OCI-LY7 (cell line): ENCODE data around the gene TEKTIP1. TPM values are rescaled to one million over a fixed set of nuclear protein-coding genes. Genes with fewer than 3 reads are reported as not detected.

Experiments
- BruUV-seq: library from RNA; stranded (reverse); fragments of 400-500 nt; replicated peaks from 2 replicates; lab custom pipeline; 2021; lab: Mats Ljungman, UMichigan
- CTCF ChIA-PET: fragments of 300-600 bp; sonication (Branson Sonifier 250); formaldehyde crosslinking; loops from one replicate; lab custom pipeline; 2022; ENCODE audit warnings: antibody characterized with exemption; ENCODE audit not compliant: unreplicated experiment; lab: Charles Lee
- POLR2A ChIA-PET: fragments of 300-600 bp; sonication (Branson Sonifier 250); formaldehyde crosslinking; loops from one replicate; lab custom pipeline; 2022; ENCODE audit warnings: antibody characterized with exemption; lab: Charles Lee
- DNase-seq: peaks from one replicate; pipeline ENCODE4 v3.0.0-alpha.2; 2015; ENCODE audit warnings: low spot score
- H2AFZ ChIP-seq: fragments of 200-600 bp; sonication (generic), shearing (Covaris generic); 2 replicates; pipeline ENCODE4 v1.6.1; 2014; ENCODE audit warnings: mild to moderate bottlenecking, antibody characterized with exemption, low read length, moderate library complexity
- H3K27ac ChIP-seq: fragments of 200-600 bp; sonication (generic); 2 replicates; pipeline ENCODE4 v1.5.1; 2014; ENCODE audit warnings: mixed run types, low read depth, mild to moderate bottlenecking, moderate library complexity, low read length, inconsistent platforms; ENCODE audit not compliant: poor library complexity, severe bottlenecking
- H3K36me3 ChIP-seq: fragments of 200-600 bp; sonication (generic); 2 replicates; pipeline ENCODE4 v1.6.1; 2014; ENCODE audit warnings: mild to moderate bottlenecking, antibody characterized with exemption, low read length, moderate library complexity, mixed read lengths; ENCODE audit not compliant: insufficient read depth
- H3K4me1 ChIP-seq: fragments of 200-600 bp; sonication (generic); 2 replicates; pipeline ENCODE4 v1.5.1; 2014; ENCODE audit warnings: mild to moderate bottlenecking, low read length; ENCODE audit not compliant: insufficient read depth, poor library complexity, severe bottlenecking
- H3K4me2 ChIP-seq: fragments of 200-600 bp; sonication (generic); 2 replicates; pipeline ENCODE4 v1.6.1; 2014; ENCODE audit warnings: mild to moderate bottlenecking, low read length
- H3K4me3 ChIP-seq: fragments of 200-600 bp; sonication (generic); 2 replicates; pipeline ENCODE4 v1.5.1; 2014; ENCODE audit warnings: mild to moderate bottlenecking, low read depth, low read length; ENCODE audit not compliant: poor library complexity, severe bottlenecking
- H3K79me2 ChIP-seq: fragments of 200-600 bp; sonication (generic); 2 replicates; pipeline ENCODE4 v1.6.1; 2016; ENCODE audit warnings: low read depth, mild to moderate bottlenecking, low read length, moderate library complexity, mixed read lengths; ENCODE audit not compliant: insufficient read depth
- H3K9me2 ChIP-seq: fragments of 200-600 bp; sonication (generic); 2 replicates; pipeline ENCODE4 v1.6.1; 2016; ENCODE audit warnings: mild to moderate bottlenecking, low read length, mixed read lengths; ENCODE audit not compliant: insufficient read depth
- H3K9me3 ChIP-seq: fragments of 200-600 bp; sonication (generic); 2 replicates; pipeline ENCODE4 v1.6.1; 2014; ENCODE audit warnings: mild to moderate bottlenecking, mixed run types, low read length, mixed read lengths
- H4K20me1 ChIP-seq: fragments of 200-600 bp; sonication (generic); 2 replicates; pipeline ENCODE4 v1.6.1; 2014; ENCODE audit warnings: mild to moderate bottlenecking, antibody characterized with exemption, low read length, moderate library complexity, mixed read lengths; ENCODE audit not compliant: insufficient read depth
- CTCF ChIP-seq: fragments of 200-600 bp; sonication (generic); conservative IDR thresholded peaks from 2 replicates; pipeline ENCODE4 v1.5.1; 2014; ENCODE audit warnings: mild to moderate bottlenecking, antibody characterized with exemption, low read length, moderate library complexity, mixed read lengths
- EZH2phosphoT487 ChIP-seq: fragments of 200-600 bp; sonication (generic); IDR thresholded peaks from 2 replicates; pipeline ENCODE4 v1.6.1; 2018; ENCODE audit warnings: low read depth, borderline replicate concordance, mild to moderate bottlenecking, mixed run types, antibody characterized with exemption, low read length, moderate library complexity, mixed read lengths
- intact Hi-C: fragments of 100-400 bp; cut with micrococcal nuclease; formaldehyde crosslinking; loops from one replicate; pipeline ENCODE4 v1.10.0; 2022; ENCODE audit not compliant: unreplicated experiment
- total RNA-seq, 2 experiments: library from RNA; depleted of rRNA in 1 of 2; stranded (reverse); fragments of >200 nt in 1 of 2; shearing (Covaris generic) in 1 of 2; gene quantifications; 2 replicates each; pipeline ENCODE4 v1.2.3, GENCODE V29; 2014 to 2022

TEKTIP1 gene
- total RNA-seq, 2 experiments from 2014 or later, result 0.44 to 7.0 TPM

- BruUV-seq, result TSS peak; percentile 64
- H3K4me1 ChIP-seq, result no peaks in the 10 kb centered on the region
- no peaks in the 10 kb centered on the region for H4K20me1 ChIP-seq
- POLR2A ChIA-PET, result interaction anchor here (0.6 kb wide), 1 partner anchor 39 kb away, joined by 3 read pairs; no protein-coding TSS in a partner anchor
- no peaks in the 10 kb centered on the region for H3K79me2 ChIP-seq
- no peak for TF ChIP-seq EZH2phosphoT487
- TF ChIP-seq CTCF, result no peak
- no peak overlapping the region for H3K4me2 ChIP-seq
- no peak overlapping the region for H3K27ac ChIP-seq
- H2AFZ ChIP-seq, result no peak overlapping the region
- H3K4me3 ChIP-seq, result no peak overlapping the region
- intact Hi-C loops, result no loop called here
- no peaks in the 10 kb centered on the region for H3K9me2 ChIP-seq
- H3K36me3 ChIP-seq, result peaks cover 61% of the 10 kb centered on the region
- H3K9me3 ChIP-seq, result no peaks in the 10 kb centered on the region
- CTCF ChIA-PET, result no interaction called here
- no peak for DNase-seq
These were observed 763 bp downstream of the TEKTIP1 start for GRCh38 chr19:3539756-3540118.

- H3K36me3 ChIP-seq, result peaks cover 49% of the 10 kb centered on the region
- H3K4me1 ChIP-seq, result no peaks in the 10 kb centered on the region
- no peaks in the 10 kb centered on the region for H3K9me3 ChIP-seq
- CTCF ChIA-PET, result no interaction called here
- POLR2A ChIA-PET, result no interaction called here
- H3K9me2 ChIP-seq, result no peaks in the 10 kb centered on the region
- H3K4me2 ChIP-seq, result no peak overlapping the region
- H2AFZ ChIP-seq, result no peak overlapping the region
- BruUV-seq, result no TSS peak
- intact Hi-C loops, result no loop called here
- H3K27ac ChIP-seq, result no peak overlapping the region
- H3K4me3 ChIP-seq, result no peak overlapping the region
- TF ChIP-seq CTCF (no peak), EZH2phosphoT487 (no peak)
- no peaks in the 10 kb centered on the region for H3K79me2 ChIP-seq
- H4K20me1 ChIP-seq, result no peaks in the 10 kb centered on the region
- no peak for DNase-seq
These were observed 4.4 kb downstream of the TEKTIP1 start for GRCh38 chr19:3543150-3544057.

GRCh38 chr19:3544058-3544376 lies 5.0 kb downstream of the TEKTIP1 start:
- Histone ChIP-seq H3K9me3 (no peaks in the 10 kb centered on the region), H3K4me3 (no peak overlapping the region), H3K27ac (no peak overlapping the region), H3K4me2 (no peak overlapping the region), H3K36me3 (peaks cover 49% of the 10 kb centered on the region), H3K4me1 (no peaks in the 10 kb centered on the region), H3K79me2 (no peaks in the 10 kb centered on the region), H2AFZ (no peak overlapping the region), H4K20me1 (no peaks in the 10 kb centered on the region), H3K9me2 (no peaks in the 10 kb centered on the region)
- no TSS peak for BruUV-seq
- ChIA-PET CTCF (interaction anchor here (0.6 kb wide), 1 partner anchor 78 kb away, joined by 4 read pairs; no protein-coding TSS in a partner anchor), POLR2A (no interaction called here)
- DNase-seq, result no peak
- TF ChIP-seq EZH2phosphoT487 (no peak), CTCF (no peak)
- intact Hi-C loops, result no loop called here
